Stimulated activated memory B cell treated with anti-CD40 and anti-IgM and Interleukin-4, amounts not matched to agents 10 μg/mL and 1 μg/mL and 100 μg/mL, for 72 hours (primary cell): ENCODE measurements around the gene RRP9.
A peak's percentile ranks its signal among the peaks of the same experiment; 100 is the strongest.

Experiments used
- ATAC-seq: fragments of 150-1000 bp; cut with Tn5 transposase; 2 replicates; pipeline ENCODE4 v1.10.0; 2021
- H3K27ac Mint-ChIP-seq: one replicate; pipeline ENCODE4 v1.8.0; 2022; ENCODE audit warnings: mild to moderate bottlenecking, mixed read lengths
- H3K27me3 Mint-ChIP-seq: one replicate; pipeline ENCODE4 v1.8.0; 2022; ENCODE audit warnings: mixed read lengths
- H3K36me3 Mint-ChIP-seq: one replicate; pipeline ENCODE4 v1.8.0; 2022; ENCODE audit warnings: mixed read lengths
- H3K4me1 Mint-ChIP-seq: one replicate; pipeline ENCODE4 v1.8.0; 2022; ENCODE audit warnings: mixed read lengths
- H3K4me3 Mint-ChIP-seq: one replicate; pipeline ENCODE4 v1.8.0; 2022; ENCODE audit warnings: mild to moderate bottlenecking, moderate library complexity, mixed read lengths
- H3K9me3 Mint-ChIP-seq: one replicate; pipeline ENCODE4 v1.8.0; 2022; ENCODE audit warnings: mixed read lengths

RRP9 gene

DNA sequence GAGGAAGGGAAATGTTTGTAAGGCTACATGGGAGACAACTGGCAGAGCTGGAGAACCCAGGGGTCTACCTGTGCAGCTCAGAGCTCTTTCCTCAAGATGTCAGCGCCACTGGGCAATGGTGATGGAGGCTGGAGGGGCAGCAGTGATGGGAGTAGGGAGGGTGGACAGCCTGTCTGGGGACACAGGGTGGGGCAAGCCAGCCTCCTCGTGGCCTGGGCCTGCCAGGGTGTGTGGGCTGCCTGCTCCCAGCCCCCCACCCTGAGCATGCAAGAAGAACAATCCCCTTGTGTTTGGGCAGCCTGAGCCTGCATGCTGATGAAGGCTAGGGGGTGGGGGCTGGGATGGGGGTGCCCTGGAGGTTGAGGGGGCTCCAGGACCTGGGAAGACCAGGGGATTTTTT lies 24.3 kb upstream of the RRP9 start:
- Mint-ChIP-seq H3K27me3 (no peaks in the 10 kb centered on the region), H3K27ac (peak overlapping the region; percentile 10), H3K36me3 (no peaks in the 10 kb centered on the region)

GRCh38 chr3:51964521-51964920 lies 22.8 kb upstream of the RRP9 start:
- no peak overlapping the region for H3K4me3 Mint-ChIP-seq
- no peaks in the 10 kb centered on the region for H3K27me3 Mint-ChIP-seq
- ATAC-seq: no peak
- H3K36me3 Mint-ChIP-seq: no peaks in the 10 kb centered on the region
- no peak overlapping the region for H3K27ac Mint-ChIP-seq
- H3K4me1 Mint-ChIP-seq: peaks cover 38% of the 10 kb centered on the region
- no peaks in the 10 kb centered on the region for H3K9me3 Mint-ChIP-seq

More for the DNA sequence above, 24.3 kb upstream of the RRP9 start:
- H3K4me3 Mint-ChIP-seq: peak overlapping the region; percentile 84
- no peak for ATAC-seq
- peaks cover 44% of the 10 kb centered on the region for H3K4me1 Mint-ChIP-seq
- H3K9me3 Mint-ChIP-seq: no peaks in the 10 kb centered on the region

DNA sequence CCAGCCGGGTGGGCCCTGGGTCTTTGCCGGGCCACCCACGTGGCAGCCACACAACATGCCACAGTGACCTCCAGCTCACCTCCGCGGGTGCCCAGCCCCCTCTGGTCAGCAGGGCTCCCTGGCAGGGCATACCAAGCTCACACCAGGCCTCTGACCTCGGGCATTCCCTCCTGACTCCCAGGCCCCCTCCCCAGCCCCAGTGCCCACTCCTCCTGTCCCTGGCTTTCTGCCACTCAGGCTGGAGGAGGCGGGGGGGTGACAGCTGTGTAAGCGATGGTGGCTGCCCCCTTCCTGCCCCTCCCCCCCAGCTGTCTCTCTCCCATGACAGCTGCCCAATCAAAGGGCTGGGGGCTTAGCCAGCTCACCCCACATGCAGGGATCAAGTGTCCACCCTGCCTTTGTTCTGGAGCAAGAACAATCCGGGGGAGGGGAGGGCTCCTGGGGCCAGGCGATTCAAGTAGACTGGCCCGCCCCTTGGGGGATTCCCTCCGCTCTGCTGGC lies 22.3 kb upstream of the RRP9 start:
- H3K36me3 Mint-ChIP-seq: no peaks in the 10 kb centered on the region
- no peaks in the 10 kb centered on the region for H3K27me3 Mint-ChIP-seq
- no peak overlapping the region for H3K27ac Mint-ChIP-seq
- ATAC-seq: no peak
- no peaks in the 10 kb centered on the region for H3K9me3 Mint-ChIP-seq
- H3K4me1 Mint-ChIP-seq: peaks cover 34% of the 10 kb centered on the region
- H3K4me3 Mint-ChIP-seq: no peak overlapping the region

- Mint-ChIP-seq H3K4me3 (no peak overlapping the region), H3K27ac (no peak overlapping the region), H3K9me3 (no peaks in the 10 kb centered on the region), H3K36me3 (peaks cover 6% of the 10 kb centered on the region), H3K27me3 (no peaks in the 10 kb centered on the region), H3K4me1 (peaks cover 24% of the 10 kb centered on the region)
- ATAC-seq: no peak
Measured at GRCh38 chr3:51962854-51963530, 21.3 kb upstream of the RRP9 start.

DNA sequence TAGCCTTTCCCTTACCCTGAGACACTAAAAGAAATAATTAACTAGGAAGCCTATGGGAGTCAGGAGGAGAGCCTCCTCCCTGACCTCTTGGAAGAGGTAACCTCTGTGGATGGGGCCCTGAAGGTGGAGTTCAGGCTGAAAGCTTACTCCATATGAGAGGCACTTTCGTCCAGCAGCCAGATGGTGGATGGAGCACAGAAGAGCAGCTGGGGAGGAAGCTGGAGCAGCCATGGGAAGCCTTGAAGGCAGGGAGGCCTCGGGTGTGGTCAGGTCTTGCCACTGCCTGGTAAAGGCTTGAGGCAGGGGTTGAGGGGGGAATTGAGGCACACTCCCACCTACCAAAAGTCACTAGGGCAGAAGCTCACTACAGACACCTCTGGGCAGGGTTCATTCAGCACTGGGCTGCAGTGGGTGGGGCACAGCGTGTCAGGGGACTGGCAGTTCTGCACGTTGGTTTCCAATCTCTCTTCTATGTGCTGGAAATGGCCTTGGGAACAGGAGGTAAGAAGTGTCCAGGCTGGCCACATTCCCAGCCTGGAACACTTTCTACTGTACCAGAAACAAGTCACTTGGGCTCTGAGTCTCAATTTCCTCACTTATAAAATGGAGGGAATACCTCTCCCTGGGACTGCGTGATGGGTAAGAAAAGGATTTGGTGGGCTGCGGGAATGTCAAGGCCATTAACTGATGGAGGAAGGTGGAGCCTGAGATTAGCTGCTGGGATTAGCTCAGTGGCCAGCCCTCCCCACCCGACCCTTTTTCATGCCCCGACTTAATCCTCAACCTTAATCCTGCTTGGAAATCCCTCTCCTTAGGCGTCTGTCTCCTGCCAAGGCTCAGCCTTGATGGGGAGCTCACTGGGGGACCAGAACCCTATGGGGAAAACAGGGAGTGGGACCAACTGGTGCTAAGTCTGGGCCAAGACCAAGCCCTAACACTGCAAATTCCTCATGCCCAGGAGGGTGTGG lies 20.2 kb upstream of the RRP9 start:
- peaks cover 18% of the 10 kb centered on the region for H3K4me1 Mint-ChIP-seq
- H3K27me3 Mint-ChIP-seq: no peaks in the 10 kb centered on the region
- H3K4me3 Mint-ChIP-seq: no peak overlapping the region
- H3K36me3 Mint-ChIP-seq: peaks cover 7% of the 10 kb centered on the region
- no peak overlapping the region for H3K27ac Mint-ChIP-seq
- H3K9me3 Mint-ChIP-seq: no peaks in the 10 kb centered on the region
- ATAC-seq: no peak

- H3K9me3 Mint-ChIP-seq: no peaks in the 10 kb centered on the region
- no peak overlapping the region for H3K4me3 Mint-ChIP-seq
- peaks cover 7% of the 10 kb centered on the region for H3K36me3 Mint-ChIP-seq
- ATAC-seq: no peak
- H3K27me3 Mint-ChIP-seq: no peaks in the 10 kb centered on the region
- H3K4me1 Mint-ChIP-seq: peaks cover 9% of the 10 kb centered on the region
- H3K27ac Mint-ChIP-seq: no peak overlapping the region
Measured at GRCh38 chr3:51961011-51961410, 19.3 kb upstream of the RRP9 start.

GRCh38 chr3:51960386-51960785 lies 18.7 kb upstream of the RRP9 start:
- Mint-ChIP-seq H3K9me3 (no peaks in the 10 kb centered on the region), H3K4me3 (no peak overlapping the region), H3K36me3 (peaks cover 7% of the 10 kb centered on the region), H3K27me3 (peaks cover 3% of the 10 kb centered on the region), H3K27ac (no peak overlapping the region), H3K4me1 (peaks cover 3% of the 10 kb centered on the region)
- no peak for ATAC-seq

GRCh38 chr3:51959651-51960050 lies 17.9 kb upstream of the RRP9 start:
- Mint-ChIP-seq H3K4me3 (no peak overlapping the region), H3K4me1 (no peaks in the 10 kb centered on the region)
- ATAC-seq: no peak

GRCh38 chr3:51958603-51959521 lies 17.2 kb upstream of the RRP9 start:
- Mint-ChIP-seq H3K4me1 (no peaks in the 10 kb centered on the region), H3K36me3 (peaks cover 7% of the 10 kb centered on the region), H3K27me3 (peaks cover 18% of the 10 kb centered on the region), H3K27ac (no peak overlapping the region), H3K4me3 (no peak overlapping the region), H3K9me3 (no peaks in the 10 kb centered on the region)
- no peak for ATAC-seq

More at GRCh38 chr3:51959651-51960050, 17.9 kb upstream of the RRP9 start:
- H3K27me3 Mint-ChIP-seq: peaks cover 10% of the 10 kb centered on the region
- no peak overlapping the region for H3K27ac Mint-ChIP-seq
- H3K9me3 Mint-ChIP-seq: no peaks in the 10 kb centered on the region
- peaks cover 7% of the 10 kb centered on the region for H3K36me3 Mint-ChIP-seq

GRCh38 chr3:51957520-51958205 lies 16.0 kb upstream of the RRP9 start:
- no peaks in the 10 kb centered on the region for H3K4me1 Mint-ChIP-seq
- peaks cover 29% of the 10 kb centered on the region for H3K27me3 Mint-ChIP-seq
- H3K4me3 Mint-ChIP-seq: no peak overlapping the region
- ATAC-seq: no peak
- peaks cover 7% of the 10 kb centered on the region for H3K36me3 Mint-ChIP-seq
- no peaks in the 10 kb centered on the region for H3K9me3 Mint-ChIP-seq
- H3K27ac Mint-ChIP-seq: no peak overlapping the region

DNA sequence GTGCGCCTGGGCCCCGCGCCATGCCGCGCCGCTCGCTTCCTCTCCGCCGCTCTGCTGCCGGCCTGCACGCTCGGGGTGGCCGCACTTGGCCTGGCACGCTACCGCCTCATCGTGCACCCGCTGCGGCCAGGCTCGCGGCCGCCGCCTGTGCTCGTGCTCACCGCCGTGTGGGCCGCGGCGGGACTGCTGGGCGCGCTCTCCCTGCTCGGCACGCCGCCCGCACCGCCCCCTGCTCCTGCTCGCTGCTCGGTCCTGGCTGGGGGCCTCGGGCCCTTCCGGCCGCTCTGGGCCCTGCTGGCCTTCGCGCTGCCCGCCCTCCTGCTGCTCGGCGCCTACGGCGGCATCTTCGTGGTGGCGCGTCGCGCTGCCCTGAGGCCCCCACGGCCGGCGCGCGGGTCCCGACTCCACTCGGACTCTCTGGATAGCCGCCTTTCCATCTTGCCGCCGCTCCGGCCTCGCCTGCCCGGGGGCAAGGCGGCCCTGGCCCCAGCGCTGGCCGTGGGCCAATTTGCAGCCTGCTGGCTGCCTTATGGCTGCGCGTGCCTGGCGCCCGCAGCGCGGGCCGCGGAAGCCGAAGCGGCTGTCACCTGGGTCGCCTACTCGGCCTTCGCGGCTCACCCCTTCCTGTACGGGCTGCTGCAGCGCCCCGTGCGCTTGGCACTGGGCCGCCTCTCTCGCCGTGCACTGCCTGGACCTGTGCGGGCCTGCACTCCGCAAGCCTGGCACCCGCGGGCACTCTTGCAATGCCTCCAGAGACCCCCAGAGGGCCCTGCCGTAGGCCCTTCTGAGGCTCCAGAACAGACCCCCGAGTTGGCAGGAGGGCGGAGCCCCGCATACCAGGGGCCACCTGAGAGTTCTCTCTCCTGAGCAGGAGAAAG lies 14.4 kb upstream of the RRP9 start:
- Mint-ChIP-seq H3K36me3 (peaks cover 7% of the 10 kb centered on the region), H3K27ac (no peak overlapping the region), H3K9me3 (no peaks in the 10 kb centered on the region), H3K27me3 (peaks cover 38% of the 10 kb centered on the region), H3K4me1 (no peaks in the 10 kb centered on the region), H3K4me3 (peak overlapping the region; percentile 56)
- ATAC-seq: peak; percentile 69

- Mint-ChIP-seq H3K4me1 (no peaks in the 10 kb centered on the region), H3K4me3 (peak within 1 kb of the TSS; percentile 56), H3K36me3 (peaks cover 7% of the 10 kb centered on the region), H3K27ac (no peak within 1 kb of the TSS), H3K9me3 (no peaks in the 10 kb centered on the region), H3K27me3 (peaks cover 38% of the 10 kb centered on the region)
- ATAC-seq: no peak
Measured at GRCh38 chr3:51955175-51955892, 13.6 kb upstream of the RRP9 start, which contains the start of gene GPR62. Gene GPR62, plus strand, starts transcription at chr3:51955381. Its CDS starts 272 bp downstream, at chr3:51955653.

DNA sequence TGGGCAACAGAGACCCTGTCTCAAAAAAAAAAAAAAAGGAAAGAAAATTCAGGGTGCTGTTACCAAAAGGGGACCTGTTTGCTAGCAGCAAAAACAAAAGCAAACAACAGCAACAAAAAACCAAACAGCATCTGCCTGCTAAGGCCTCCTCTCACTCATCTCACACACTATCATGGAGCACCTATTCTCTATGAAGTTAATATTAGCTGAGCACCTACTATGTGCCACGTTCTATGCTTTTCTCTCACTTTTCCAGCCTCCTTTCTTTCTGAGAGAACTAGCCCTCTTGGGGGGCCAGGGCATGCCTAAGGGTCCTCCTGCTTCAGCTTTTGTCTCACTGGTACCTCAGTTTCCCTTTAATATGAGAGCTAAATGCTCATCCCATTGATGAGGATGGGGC lies 13.0 kb upstream of the RRP9 start:
- Mint-ChIP-seq H3K9me3 (no peaks in the 10 kb centered on the region), H3K4me3 (no peak overlapping the region), H3K27me3 (peaks cover 38% of the 10 kb centered on the region), H3K4me1 (no peaks in the 10 kb centered on the region), H3K27ac (no peak overlapping the region), H3K36me3 (peaks cover 7% of the 10 kb centered on the region)
- ATAC-seq: no peak
